WTC11 (cell line): ENCODE results near the gene FAM118B. TPM values are rescaled to one million over a fixed set of nuclear protein-coding genes. Genes with fewer than 3 reads are reported as not detected.

Experiments
- ATAC-seq: fragments of 200-7000 bp; cut with Tn5 transposase; 2 replicates; pipeline ENCODE4 v1.10.0; 2021; ENCODE audit warnings: mild to moderate bottlenecking, moderate library complexity
- CTCF ChIA-PET: fragments of 300-600 bp; sonication (Branson Sonifier 250); formaldehyde crosslinking; loops from one replicate; lab custom pipeline; 2021; ENCODE audit warnings: antibody characterized with exemption; lab: Charles Lee
- POLR2A ChIA-PET: fragments of 350-600 bp; sonication (Branson Sonifier 250); formaldehyde crosslinking; loops from one replicate; lab custom pipeline; 2021; ENCODE audit warnings: antibody characterized with exemption; lab: Charles Lee
- DNase-seq: peaks from one replicate; pipeline ENCODE4 v3.0.0; 2021; ENCODE audit warnings: low spot score
- H3K27ac Mint-ChIP-seq: 2 replicates; pipeline ENCODE4 v1.8.0; 2021; ENCODE audit warnings: mixed read lengths
- H3K27me3 Mint-ChIP-seq: 2 replicates; pipeline ENCODE4 v1.8.0; 2021; ENCODE audit warnings: low read depth, mild to moderate bottlenecking, moderate library complexity, mixed read lengths
- H3K36me3 Mint-ChIP-seq: 2 replicates; pipeline ENCODE4 v1.8.0; 2021; ENCODE audit warnings: mixed read lengths
- H3K4me1 Mint-ChIP-seq: 2 replicates; pipeline ENCODE4 v1.8.0; 2022; ENCODE audit warnings: mixed read lengths
- H3K4me3 Mint-ChIP-seq: 2 replicates; pipeline ENCODE4 v1.8.0; 2021; ENCODE audit warnings: mild to moderate bottlenecking, moderate library complexity, mixed read lengths
- H3K9me3 Mint-ChIP-seq: 2 replicates; pipeline ENCODE4 v1.8.0; 2021; ENCODE audit warnings: mixed read lengths
- ATF1 ChIP-seq: sonication (generic); formaldehyde crosslinking; IDR thresholded peaks from 2 replicates; pipeline ENCODE4 v1.8.1; 2023; ENCODE audit warnings: mild to moderate bottlenecking, moderate library complexity, missing genetic modification reagents
- FOXJ3 ChIP-seq: sonication (generic); formaldehyde crosslinking; IDR thresholded peaks from 2 replicates; pipeline ENCODE4 v1.9.0; 2021; ENCODE audit warnings: missing genetic modification reagents, mild to moderate bottlenecking, borderline replicate concordance
- FOXK1 ChIP-seq: sonication (generic); formaldehyde crosslinking; IDR thresholded peaks from 2 replicates; pipeline ENCODE4 v1.8.0; 2022; ENCODE audit warnings: mild to moderate bottlenecking, moderate library complexity, missing genetic modification reagents
- FOXP1 ChIP-seq: sonication (generic); formaldehyde crosslinking; IDR thresholded peaks from 2 replicates; pipeline ENCODE4 v1.8.0; 2022; ENCODE audit warnings: missing genetic modification reagents, mild to moderate bottlenecking, moderate library complexity, borderline replicate concordance
- IRF2 ChIP-seq: sonication (generic); formaldehyde crosslinking; IDR thresholded peaks from 2 replicates; pipeline ENCODE4 v1.8.0; 2022; ENCODE audit warnings: low read depth, missing genetic modification reagents, borderline replicate concordance
- MXD4 ChIP-seq: fragments of 250-450 bp; sonication (Bioruptor Pico); IDR thresholded peaks from 2 replicates; pipeline ENCODE4 v1.8.0; 2021; ENCODE audit warnings: mild to moderate bottlenecking, moderate library complexity, borderline replicate concordance
- NFATC4 ChIP-seq: fragments of 250-450 bp; sonication (Bioruptor Pico); IDR thresholded peaks from 2 replicates; pipeline ENCODE4 v1.9.0; 2021; ENCODE audit warnings: mild to moderate bottlenecking
- NR3C1 ChIP-seq: sonication (generic); formaldehyde crosslinking; conservative IDR thresholded peaks from 2 replicates; pipeline ENCODE4 v1.8.1; 2023; ENCODE audit warnings: low read depth, mild to moderate bottlenecking, missing genetic modification reagents
- OVOL2 ChIP-seq: fragments of 250-450 bp; sonication (Bioruptor Pico); IDR thresholded peaks from 2 replicates; pipeline ENCODE4 v1.9.0; 2021; ENCODE audit warnings: mild to moderate bottlenecking, borderline replicate concordance
- RELA ChIP-seq: sonication (generic); formaldehyde crosslinking; IDR thresholded peaks from 2 replicates; pipeline ENCODE4 v1.8.1; 2022; ENCODE audit warnings: missing genetic modification reagents, mild to moderate bottlenecking, borderline replicate concordance
- SOX15 ChIP-seq: fragments of 250-450 bp; sonication (Bioruptor Pico); IDR thresholded peaks from 2 replicates; pipeline ENCODE4 v1.9.0; 2021; ENCODE audit warnings: mild to moderate bottlenecking
- SP1 ChIP-seq: sonication (generic); formaldehyde crosslinking; conservative IDR thresholded peaks from 2 replicates; pipeline ENCODE4 v1.8.1; 2022; ENCODE audit warnings: missing genetic modification reagents
- ZBTB21 ChIP-seq: sonication (generic); formaldehyde crosslinking; IDR thresholded peaks from 2 replicates; pipeline ENCODE4 v1.8.1; 2023; ENCODE audit warnings: mild to moderate bottlenecking, missing genetic modification reagents, borderline replicate concordance
- ZNF232 ChIP-seq: sonication (generic); formaldehyde crosslinking; IDR thresholded peaks from 2 replicates; pipeline ENCODE4 v1.8.0; 2022; ENCODE audit warnings: mild to moderate bottlenecking, missing genetic modification reagents
- ZNF416 ChIP-seq: fragments of 250-450 bp; sonication (Bioruptor Pico); IDR thresholded peaks from 2 replicates; pipeline ENCODE4 v1.9.0; 2021; ENCODE audit warnings: mild to moderate bottlenecking, inconsistent platforms
- total RNA-seq: library from RNA; stranded (reverse); gene quantifications from 3 replicates; pipeline ENCODE4 v1.2.3, GENCODE V29; 2021
- TF ChIP-seq, protein P1 (sequence below): sonication (generic); formaldehyde crosslinking; IDR thresholded peaks from 2 replicates; pipeline ENCODE4 v1.8.1; 2023; ENCODE audit warnings: mild to moderate bottlenecking, missing genetic modification reagents
- TF ChIP-seq, protein P2 (sequence below): fragments of 250-450 bp; sonication (Bioruptor Pico); IDR thresholded peaks from 2 replicates; pipeline ENCODE4 v1.8.0; 2021; ENCODE audit warnings: mild to moderate bottlenecking
- TF ChIP-seq, protein P3 (sequence below): sonication (generic); formaldehyde crosslinking; IDR thresholded peaks from 2 replicates; pipeline ENCODE4 v1.8.0; 2022; ENCODE audit warnings: mild to moderate bottlenecking, missing genetic modification reagents
- TF ChIP-seq, protein P4 (sequence below): sonication (generic); formaldehyde crosslinking; conservative IDR thresholded peaks from 2 replicates; pipeline ENCODE4 v1.8.1; 2023; ENCODE audit warnings: mild to moderate bottlenecking, low read depth, missing genetic modification reagents, moderate library complexity
- TF ChIP-seq, protein P5 (sequence below): fragments of 250-450 bp; sonication (Bioruptor Pico); IDR thresholded peaks from 2 replicates; pipeline ENCODE4 v1.9.0; 2021; ENCODE audit warnings: mild to moderate bottlenecking

Gene FAM118B
- total RNA-seq, 1 experiment from 2014 or later: 35.3 TPM

DNA sequence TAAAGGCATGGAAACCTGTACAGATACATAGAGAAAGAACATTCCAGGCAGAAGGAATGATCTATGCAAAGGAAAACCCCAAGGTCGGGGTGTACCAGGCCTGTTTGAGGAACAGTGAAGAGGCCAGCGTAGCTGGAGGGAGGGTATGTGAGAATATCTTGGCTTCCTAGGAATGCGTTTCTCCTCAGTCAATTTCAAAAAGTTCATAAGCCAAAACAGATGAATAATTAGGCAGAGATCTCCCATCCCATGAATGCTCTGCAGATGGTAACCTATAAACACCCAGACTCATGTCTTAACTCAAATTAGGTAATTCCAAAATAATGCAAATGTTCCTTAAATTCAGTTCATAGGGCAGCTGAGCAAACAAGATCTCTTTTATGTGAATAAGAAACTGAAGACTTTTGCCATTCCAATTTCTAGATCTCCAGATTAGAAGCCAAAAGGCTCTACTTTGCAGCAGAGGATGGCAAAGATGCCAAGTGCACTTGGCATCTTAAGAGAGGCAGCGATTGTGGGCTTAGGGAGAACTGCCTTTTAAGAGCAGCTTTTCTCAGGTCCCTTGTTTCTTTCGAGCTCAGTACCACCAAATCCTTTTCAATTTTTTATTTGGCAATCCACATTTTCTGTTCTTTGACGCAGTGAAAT lies 13.2 kb downstream of the FAM118B start:
- Mint-ChIP-seq H3K36me3 (peaks cover 17% of the 10 kb centered on the region), H3K4me3 (no peak overlapping the region), H3K9me3 (peaks cover 13% of the 10 kb centered on the region), H3K27me3 (no peaks in the 10 kb centered on the region), H3K4me1 (no peaks in the 10 kb centered on the region), H3K27ac (no peak overlapping the region)
- CTCF ChIA-PET: no interaction called here
- TF ChIP-seq MXD4 (CRISPR knock-in tag) (no peak), NR3C1 (CRISPR knock-in tag) (no peak), ATF1 (CRISPR knock-in tag) (no peak), RELA (CRISPR knock-in tag) (no peak), FOXK1 (CRISPR knock-in tag) (no peak), OVOL2 (no peak), ZBTB21 (CRISPR knock-in tag) (no peak)
- TF ChIP-seq, protein P1, sequence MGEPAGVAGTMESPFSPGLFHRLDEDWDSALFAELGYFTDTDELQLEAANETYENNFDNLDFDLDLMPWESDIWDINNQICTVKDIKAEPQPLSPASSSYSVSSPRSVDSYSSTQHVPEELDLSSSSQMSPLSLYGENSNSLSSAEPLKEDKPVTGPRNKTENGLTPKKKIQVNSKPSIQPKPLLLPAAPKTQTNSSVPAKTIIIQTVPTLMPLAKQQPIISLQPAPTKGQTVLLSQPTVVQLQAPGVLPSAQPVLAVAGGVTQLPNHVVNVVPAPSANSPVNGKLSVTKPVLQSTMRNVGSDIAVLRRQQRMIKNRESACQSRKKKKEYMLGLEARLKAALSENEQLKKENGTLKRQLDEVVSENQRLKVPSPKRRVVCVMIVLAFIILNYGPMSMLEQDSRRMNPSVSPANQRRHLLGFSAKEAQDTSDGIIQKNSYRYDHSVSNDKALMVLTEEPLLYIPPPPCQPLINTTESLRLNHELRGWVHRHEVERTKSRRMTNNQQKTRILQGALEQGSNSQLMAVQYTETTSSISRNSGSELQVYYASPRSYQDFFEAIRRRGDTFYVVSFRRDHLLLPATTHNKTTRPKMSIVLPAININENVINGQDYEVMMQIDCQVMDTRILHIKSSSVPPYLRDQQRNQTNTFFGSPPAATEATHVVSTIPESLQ (CRISPR knock-in tag): no peak
- TF ChIP-seq, protein P2, sequence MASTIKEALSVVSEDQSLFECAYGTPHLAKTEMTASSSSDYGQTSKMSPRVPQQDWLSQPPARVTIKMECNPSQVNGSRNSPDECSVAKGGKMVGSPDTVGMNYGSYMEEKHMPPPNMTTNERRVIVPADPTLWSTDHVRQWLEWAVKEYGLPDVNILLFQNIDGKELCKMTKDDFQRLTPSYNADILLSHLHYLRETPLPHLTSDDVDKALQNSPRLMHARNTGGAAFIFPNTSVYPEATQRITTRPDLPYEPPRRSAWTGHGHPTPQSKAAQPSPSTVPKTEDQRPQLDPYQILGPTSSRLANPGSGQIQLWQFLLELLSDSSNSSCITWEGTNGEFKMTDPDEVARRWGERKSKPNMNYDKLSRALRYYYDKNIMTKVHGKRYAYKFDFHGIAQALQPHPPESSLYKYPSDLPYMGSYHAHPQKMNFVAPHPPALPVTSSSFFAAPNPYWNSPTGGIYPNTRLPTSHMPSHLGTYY (CRISPR knock-in tag): no peak
- TF ChIP-seq, protein P3, sequence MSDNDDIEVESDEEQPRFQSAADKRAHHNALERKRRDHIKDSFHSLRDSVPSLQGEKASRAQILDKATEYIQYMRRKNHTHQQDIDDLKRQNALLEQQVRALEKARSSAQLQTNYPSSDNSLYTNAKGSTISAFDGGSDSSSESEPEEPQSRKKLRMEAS (CRISPR knock-in tag): no peak
- DNase-seq (no peak), ATAC-seq (no peak)
- POLR2A ChIA-PET: no interaction called here

DNA sequence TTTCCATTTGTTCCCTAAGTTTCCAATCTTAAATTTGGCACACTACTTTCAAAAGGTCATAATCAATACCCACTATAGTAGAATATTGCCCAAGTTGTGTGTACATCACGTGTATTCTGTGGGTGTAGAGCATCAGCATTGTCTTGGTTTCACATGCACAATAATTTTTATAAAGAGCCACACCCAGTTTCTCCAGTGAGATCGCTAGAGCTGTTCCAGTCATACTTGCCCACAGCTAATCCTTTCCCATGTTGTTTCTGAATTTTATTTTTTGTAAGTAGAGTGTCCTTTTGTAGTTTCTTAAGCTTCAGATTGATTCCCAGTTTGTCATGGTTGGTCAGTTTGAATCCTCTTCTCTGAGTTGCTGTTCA lies 13.7 kb downstream of the FAM118B start:
- Mint-ChIP-seq H3K27ac (no peak overlapping the region; the same call in 1 of the 2 replicates), H3K4me1 (no peaks in the 10 kb centered on the region), H3K4me3 (no peak overlapping the region), H3K27me3 (no peaks in the 10 kb centered on the region)
- no peak for DNase-seq
- CTCF ChIA-PET: no interaction called here
- TF ChIP-seq SOX15 (CRISPR knock-in tag) (no peak), NFATC4 (no peak)
- TF ChIP-seq, all 79 proteins: peak for 0
- Mint-ChIP-seq H3K36me3 (peaks cover 18% of the 10 kb centered on the region), H3K9me3 (peaks cover 13% of the 10 kb centered on the region)
- ATAC-seq: no peak
- POLR2A ChIA-PET: no interaction called here

DNA sequence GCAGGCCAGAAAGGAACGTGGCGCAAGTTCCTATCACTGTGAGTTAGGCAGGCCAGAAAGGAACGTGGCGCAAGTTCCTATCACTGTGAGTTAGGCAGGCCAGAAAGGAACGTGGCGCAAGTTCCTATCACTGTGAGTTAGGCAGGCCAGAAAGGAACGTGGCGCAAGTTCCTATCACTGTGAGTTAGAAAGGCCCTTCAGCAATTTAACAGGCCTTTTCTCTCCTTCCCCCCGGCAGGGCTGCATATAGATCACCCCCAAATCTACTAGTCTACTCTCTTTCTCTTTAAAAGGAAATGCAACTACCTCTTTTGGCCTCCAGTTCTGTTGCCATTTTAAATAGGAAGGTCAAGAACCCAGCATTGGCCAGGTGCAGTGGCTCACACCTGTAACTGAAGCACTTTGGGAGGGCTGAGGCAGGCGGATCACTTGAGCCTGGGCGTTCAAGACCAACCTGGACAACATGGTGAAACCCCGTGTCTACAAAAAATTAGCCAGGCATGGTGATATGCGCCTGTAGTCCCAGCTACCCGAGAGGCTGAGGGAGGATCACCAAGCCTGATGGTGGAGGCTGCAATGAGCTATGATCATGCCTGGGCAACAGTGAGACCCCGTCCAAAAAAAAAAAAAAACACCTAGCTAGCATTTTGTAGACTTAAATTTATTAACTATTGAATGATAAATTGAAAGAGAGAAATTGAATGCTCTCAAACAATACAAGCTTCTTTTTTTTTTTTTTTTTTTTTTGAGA lies 14.9 kb downstream of the FAM118B start:
- no peaks in the 10 kb centered on the region for H3K27me3 Mint-ChIP-seq
- no peak overlapping the region for H3K27ac Mint-ChIP-seq
- DNase-seq: no peak
- no peak for ATAC-seq
- peaks cover 18% of the 10 kb centered on the region for H3K36me3 Mint-ChIP-seq
- ChIA-PET CTCF (interaction anchor here (0.7 kb wide), 1 partner anchor 9 kb away, joined by 4 read pairs; no protein-coding TSS in a partner anchor), POLR2A (no interaction called here)
- no peak overlapping the region for H3K4me3 Mint-ChIP-seq
- H3K4me1 Mint-ChIP-seq: no peaks in the 10 kb centered on the region
- peaks cover 13% of the 10 kb centered on the region for H3K9me3 Mint-ChIP-seq
- TF ChIP-seq, protein P4, sequence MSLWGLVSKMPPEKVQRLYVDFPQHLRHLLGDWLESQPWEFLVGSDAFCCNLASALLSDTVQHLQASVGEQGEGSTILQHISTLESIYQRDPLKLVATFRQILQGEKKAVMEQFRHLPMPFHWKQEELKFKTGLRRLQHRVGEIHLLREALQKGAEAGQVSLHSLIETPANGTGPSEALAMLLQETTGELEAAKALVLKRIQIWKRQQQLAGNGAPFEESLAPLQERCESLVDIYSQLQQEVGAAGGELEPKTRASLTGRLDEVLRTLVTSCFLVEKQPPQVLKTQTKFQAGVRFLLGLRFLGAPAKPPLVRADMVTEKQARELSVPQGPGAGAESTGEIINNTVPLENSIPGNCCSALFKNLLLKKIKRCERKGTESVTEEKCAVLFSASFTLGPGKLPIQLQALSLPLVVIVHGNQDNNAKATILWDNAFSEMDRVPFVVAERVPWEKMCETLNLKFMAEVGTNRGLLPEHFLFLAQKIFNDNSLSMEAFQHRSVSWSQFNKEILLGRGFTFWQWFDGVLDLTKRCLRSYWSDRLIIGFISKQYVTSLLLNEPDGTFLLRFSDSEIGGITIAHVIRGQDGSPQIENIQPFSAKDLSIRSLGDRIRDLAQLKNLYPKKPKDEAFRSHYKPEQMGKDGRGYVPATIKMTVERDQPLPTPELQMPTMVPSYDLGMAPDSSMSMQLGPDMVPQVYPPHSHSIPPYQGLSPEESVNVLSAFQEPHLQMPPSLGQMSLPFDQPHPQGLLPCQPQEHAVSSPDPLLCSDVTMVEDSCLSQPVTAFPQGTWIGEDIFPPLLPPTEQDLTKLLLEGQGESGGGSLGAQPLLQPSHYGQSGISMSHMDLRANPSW (CRISPR knock-in tag): no peak
- TF ChIP-seq FOXJ3 (CRISPR knock-in tag) (no peak), ZNF416 (CRISPR knock-in tag) (no peak), IRF2 (no peak), ZNF232 (CRISPR knock-in tag) (no peak), SP1 (CRISPR knock-in tag) (no peak), FOXP1 (CRISPR knock-in tag) (no peak)
- TF ChIP-seq, protein P5, sequence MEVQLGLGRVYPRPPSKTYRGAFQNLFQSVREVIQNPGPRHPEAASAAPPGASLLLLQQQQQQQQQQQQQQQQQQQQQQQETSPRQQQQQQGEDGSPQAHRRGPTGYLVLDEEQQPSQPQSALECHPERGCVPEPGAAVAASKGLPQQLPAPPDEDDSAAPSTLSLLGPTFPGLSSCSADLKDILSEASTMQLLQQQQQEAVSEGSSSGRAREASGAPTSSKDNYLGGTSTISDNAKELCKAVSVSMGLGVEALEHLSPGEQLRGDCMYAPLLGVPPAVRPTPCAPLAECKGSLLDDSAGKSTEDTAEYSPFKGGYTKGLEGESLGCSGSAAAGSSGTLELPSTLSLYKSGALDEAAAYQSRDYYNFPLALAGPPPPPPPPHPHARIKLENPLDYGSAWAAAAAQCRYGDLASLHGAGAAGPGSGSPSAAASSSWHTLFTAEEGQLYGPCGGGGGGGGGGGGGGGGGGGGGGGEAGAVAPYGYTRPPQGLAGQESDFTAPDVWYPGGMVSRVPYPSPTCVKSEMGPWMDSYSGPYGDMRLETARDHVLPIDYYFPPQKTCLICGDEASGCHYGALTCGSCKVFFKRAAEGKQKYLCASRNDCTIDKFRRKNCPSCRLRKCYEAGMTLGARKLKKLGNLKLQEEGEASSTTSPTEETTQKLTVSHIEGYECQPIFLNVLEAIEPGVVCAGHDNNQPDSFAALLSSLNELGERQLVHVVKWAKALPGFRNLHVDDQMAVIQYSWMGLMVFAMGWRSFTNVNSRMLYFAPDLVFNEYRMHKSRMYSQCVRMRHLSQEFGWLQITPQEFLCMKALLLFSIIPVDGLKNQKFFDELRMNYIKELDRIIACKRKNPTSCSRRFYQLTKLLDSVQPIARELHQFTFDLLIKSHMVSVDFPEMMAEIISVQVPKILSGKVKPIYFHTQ (CRISPR knock-in tag): no peak
